ENCODE results near the gene CCNB1IP1.

Gene CCNB1IP1

GRCh38 chr14:20347747-20348146 lies 14.7 kb upstream of the CCNB1IP1 start:
- Histone ChIP-seq H3F3A (ENCODE audit: insufficient read depth, low read length) (0 out of 2 replicates have a peak, but pooled peaks cover 4% of the 10 kb centered on the region), H3K79me2 (ENCODE audit: low read length) (peaks cover 12% of the 10 kb centered on the region), H4K20me1 (ENCODE audit: insufficient read depth, low read length) (no peaks in the 10 kb centered on the region), H3K4me1 (ENCODE audit: low read length) (no peaks in the 10 kb centered on the region), H3K9ac (ENCODE audit: low read length) (no peak overlapping the region), H3K9me2 (replicated peaks; ENCODE audit: insufficient read depth, low read length) (no peaks in the 10 kb centered on the region), H3K9me3 (replicated peaks; ENCODE audit: insufficient read depth, low read length) (no peaks in the 10 kb centered on the region), H3K27ac (ENCODE audit: low read length) (no peak overlapping the region), H2AFZ (ENCODE audit: low read length) (no peak overlapping the region), H3K27me3 (replicated peaks; ENCODE audit: insufficient read depth, low read length) (no peaks in the 10 kb centered on the region), H3K36me3 (replicated peaks; ENCODE audit: insufficient read depth, low read length) (no peaks in the 10 kb centered on the region; the same call in 1 of the 2 replicates), H3K4me3 (ENCODE audit: low read length) (no peak overlapping the region), H3K4me2 (ENCODE audit: low read depth, low read length) (no peak overlapping the region)
- no peak for TF ChIP-seq CTCF (IDR thresholded peaks at IDR 0.05; ENCODE audit: low read length)
- no peak for TF ChIP-seq EZH2phosphoT487 (IDR thresholded peaks at IDR 0.05; ENCODE audit: low read length)
- no peak for TF ChIP-seq EZH2 (optimal IDR thresholded peaks at IDR 0.05; ENCODE audit: low read depth, low read length)
- no peak for DNase-seq

GRCh38 chr14:20346713-20347112 lies 13.6 kb upstream of the CCNB1IP1 start:
- Histone ChIP-seq H3K9me2 (replicated peaks; ENCODE audit: insufficient read depth, low read length) (no peaks in the 10 kb centered on the region), H3K9ac (ENCODE audit: low read length) (no peak overlapping the region), H3K4me3 (ENCODE audit: low read length) (no peak overlapping the region), H2AFZ (ENCODE audit: low read length) (no peak overlapping the region), H3K9me3 (replicated peaks; ENCODE audit: insufficient read depth, low read length) (no peaks in the 10 kb centered on the region), H3F3A (ENCODE audit: insufficient read depth, low read length) (peaks cover 8% of the 10 kb centered on the region; the same call in 1 of the 2 replicates), H3K36me3 (replicated peaks; ENCODE audit: insufficient read depth, low read length) (no peaks in the 10 kb centered on the region; the same call in 1 of the 2 replicates), H3K79me2 (ENCODE audit: low read length) (peaks cover 12% of the 10 kb centered on the region), H3K27ac (ENCODE audit: low read length) (no peak overlapping the region), H4K20me1 (ENCODE audit: insufficient read depth, low read length) (no peaks in the 10 kb centered on the region), H3K4me1 (ENCODE audit: low read length) (no peaks in the 10 kb centered on the region), H3K27me3 (replicated peaks; ENCODE audit: insufficient read depth, low read length) (no peaks in the 10 kb centered on the region), H3K4me2 (ENCODE audit: low read depth, low read length) (no peak overlapping the region)
- DNase-seq: no peak
- no peak for TF ChIP-seq EZH2phosphoT487 (IDR thresholded peaks at IDR 0.05; ENCODE audit: low read length)
- TF ChIP-seq CTCF (IDR thresholded peaks at IDR 0.05; ENCODE audit: low read length): no peak
- TF ChIP-seq EZH2 (optimal IDR thresholded peaks at IDR 0.05; ENCODE audit: low read depth, low read length): no peak

- H3K4me3 ChIP-seq (ENCODE audit: low read length): no peak overlapping the region
- H3K79me2 ChIP-seq (ENCODE audit: low read length): peaks cover 12% of the 10 kb centered on the region
- H3K9me3 ChIP-seq (replicated peaks; ENCODE audit: insufficient read depth, low read length): no peaks in the 10 kb centered on the region
- no peaks in the 10 kb centered on the region for H3K27me3 ChIP-seq (replicated peaks; ENCODE audit: insufficient read depth, low read length)
- no peak overlapping the region for H3K4me2 ChIP-seq (ENCODE audit: low read depth, low read length)
- no peaks in the 10 kb centered on the region for H3K4me1 ChIP-seq (ENCODE audit: low read length)
- no peak for DNase-seq
- no peak overlapping the region for H2AFZ ChIP-seq (ENCODE audit: low read length)
- no peaks in the 10 kb centered on the region for H3K9me2 ChIP-seq (replicated peaks; ENCODE audit: insufficient read depth, low read length)
- no peaks in the 10 kb centered on the region; the same call in 1 of the 2 replicates for H3K36me3 ChIP-seq (replicated peaks; ENCODE audit: insufficient read depth, low read length)
- peaks cover 8% of the 10 kb centered on the region; the same call in 1 of the 2 replicates for H3F3A ChIP-seq (ENCODE audit: insufficient read depth, low read length)
- H4K20me1 ChIP-seq (ENCODE audit: insufficient read depth, low read length): no peaks in the 10 kb centered on the region
- H3K27ac ChIP-seq (ENCODE audit: low read length): no peak overlapping the region
- H3K9ac ChIP-seq (ENCODE audit: low read length): no peak overlapping the region
- TF ChIP-seq CTCF (IDR thresholded peaks at IDR 0.05; ENCODE audit: low read length): no peak
- TF ChIP-seq EZH2 (optimal IDR thresholded peaks at IDR 0.05; ENCODE audit: low read depth, low read length): no peak
- TF ChIP-seq EZH2phosphoT487 (IDR thresholded peaks at IDR 0.05; ENCODE audit: low read length): no peak
Observed at GRCh38 chr14:20345366-20345765, 12.3 kb upstream of the CCNB1IP1 start.
